Spleen (tissue), 11 donors: ENCODE measurements around the gene KCNG2. TPM values are rescaled to one million over a fixed set of nuclear protein-coding genes. Genes with fewer than 3 reads are reported as not detected.
A peak's percentile ranks its signal among the peaks of the same experiment; 100 is the strongest.

Source experiments
- DNase-seq: peaks from one replicate; pipeline ENCODE4 v3.0.0-alpha.2; 2020
- H3K27ac ChIP-seq, 8 donors: fragments of 200-600 bp; sonication (generic) in 7 of 8; 1 replicate in 4 of 8; 2 replicates in 4 of 8; pipeline versions ENCODE4 v1.5.0 to v1.8.0; 2016 to 2021; ENCODE audit warnings: inconsistent platforms in 4 of 8, mild to moderate bottlenecking in 4 of 8, moderate library complexity in 1 of 8
- H3K27me3 ChIP-seq, 7 donors: fragments of 200-600 bp; sonication (generic) in 6 of 7; replicated peaks in 1 of 7; 1 replicate in 4 of 7; 2 replicates in 3 of 7; pipeline versions ENCODE4 v1.5.0 to v1.8.0; 2016 to 2021; ENCODE audit warnings: inconsistent platforms in 3 of 7, mild to moderate bottlenecking in 1 of 7
- H3K36me3 ChIP-seq, 6 donors: fragments of 200-600 bp; sonication (generic) in 5 of 6; 1 replicate in 4 of 6; 2 replicates in 2 of 6; pipeline versions ENCODE4 v1.5.0 to v1.8.0; 2016 to 2021; ENCODE audit warnings: inconsistent platforms in 2 of 6
- H3K4me1 ChIP-seq, 6 donors: fragments of 200-600 bp; sonication (generic) in 5 of 6; 1 replicate in 3 of 6; 2 replicates in 3 of 6; pipeline versions ENCODE4 v1.5.0 to v1.8.0; 2016 to 2021; ENCODE audit warnings: inconsistent platforms in 3 of 6
- H3K4me3 ChIP-seq, 8 donors: fragments of 200-600 bp; sonication (generic) in 7 of 8; 1 replicate in 4 of 8; 2 replicates in 4 of 8; pipeline versions ENCODE4 v1.5.0 to v1.8.0; 2016 to 2021; ENCODE audit warnings: inconsistent platforms in 4 of 8, mild to moderate bottlenecking in 4 of 8, moderate library complexity in 2 of 8
- H3K9me3 ChIP-seq, 8 donors: fragments of 200-600 bp; sonication (generic) in 7 of 8; 1 replicate in 4 of 8; 2 replicates in 4 of 8; pipeline versions ENCODE4 v1.5.0 to v1.8.0; 2016 to 2021; ENCODE audit warnings: inconsistent platforms in 4 of 8
- POLR2A ChIP-seq, 3 donors: fragments of 450-650 bp; IDR thresholded peaks; one replicate each; pipeline ENCODE4 v1.5.1; 2017; ENCODE audit warnings: antibody characterized with exemption in 3 of 3, mild to moderate bottlenecking in 1 of 3
- POLR2AphosphoS5 ChIP-seq, 3 donors: sonication (generic); formaldehyde crosslinking; IDR thresholded peaks; one replicate each; pipeline ENCODE4 v1.5.1; 2017; ENCODE audit warnings: antibody characterized with exemption in 3 of 3
- WGBS, 5 donors: extraction: QIAGEN DNeasy Blood & Tissue Kit in 3 of 5; methylation state at CpG; one replicate each; pipeline versions ENCODE4 v1.1.5 to v1.1.7; 2013 to 2018; 5-methylcytosine and 5-hydroxymethylcytosine counted together
- intact Hi-C: fragments of 100-400 bp; cut with DNase I; formaldehyde crosslinking; loops from one replicate; pipeline ENCODE4 v1.15.0; 2023; ENCODE audit warnings: low total_unique reads
- polyA plus RNA-seq, 3 donors: library from polyadenylated mRNA; stranded (reverse); fragments of 200-250 nt; gene quantifications; one replicate each; pipeline ENCODE4 v1.2.1, GENCODE V29; 2013
- total RNA-seq, 7 donors: library from RNA; depleted of rRNA in 3 of 7; stranded (reverse); fragments of >200 nt in 3 of 7; fragmentation: NEBNext Ultra II Directional in 4 of 7; extraction: Animal tissue kit (Norgen Biotek cat#: 25700) in 4 of 7; gene quantifications; one replicate each; pipeline versions ENCODE4 v1.1.0 to v1.2.1, GENCODE V29; 2016 to 2021
- TF ChIP-seq, protein P1 (sequence below), 11 experiments: fragments of 200-600 bp in 7 of 11; fragments of 450-650 bp in 4 of 11; sonication (generic) in 4 of 11; IDR thresholded peaks in 8 of 11; conservative IDR thresholded peaks in 3 of 11; 1 replicate in 7 of 11; 2 replicates in 4 of 11; pipeline versions ENCODE4 v1.4.0 to v1.8.0; 2016 to 2021; ENCODE audit warnings: antibody characterized with exemption in 11 of 11, inconsistent platforms in 4 of 11, mild to moderate bottlenecking in 1 of 11
- donor health status: healthy with polysubstance abuse.
- donor health status: DM: no; HTN: no; CAD: no; lungs with moderate emphysema.
- donor health status: DM: no; HTN: no; CAD: no.
- donor health status: Bipolar disorder and iron deficiency.
- donor health status: healthy.
- donor health status: DM: no; HTN: no; CAD: no.
- donor health status: DM: yes; HTN: yes; CAD: no.

The KCNG2 gene
- total and polyA plus RNA-seq, 10 donors: 0.15 to 3.2 (median 0.38) TPM; not detected in 1

DNA sequence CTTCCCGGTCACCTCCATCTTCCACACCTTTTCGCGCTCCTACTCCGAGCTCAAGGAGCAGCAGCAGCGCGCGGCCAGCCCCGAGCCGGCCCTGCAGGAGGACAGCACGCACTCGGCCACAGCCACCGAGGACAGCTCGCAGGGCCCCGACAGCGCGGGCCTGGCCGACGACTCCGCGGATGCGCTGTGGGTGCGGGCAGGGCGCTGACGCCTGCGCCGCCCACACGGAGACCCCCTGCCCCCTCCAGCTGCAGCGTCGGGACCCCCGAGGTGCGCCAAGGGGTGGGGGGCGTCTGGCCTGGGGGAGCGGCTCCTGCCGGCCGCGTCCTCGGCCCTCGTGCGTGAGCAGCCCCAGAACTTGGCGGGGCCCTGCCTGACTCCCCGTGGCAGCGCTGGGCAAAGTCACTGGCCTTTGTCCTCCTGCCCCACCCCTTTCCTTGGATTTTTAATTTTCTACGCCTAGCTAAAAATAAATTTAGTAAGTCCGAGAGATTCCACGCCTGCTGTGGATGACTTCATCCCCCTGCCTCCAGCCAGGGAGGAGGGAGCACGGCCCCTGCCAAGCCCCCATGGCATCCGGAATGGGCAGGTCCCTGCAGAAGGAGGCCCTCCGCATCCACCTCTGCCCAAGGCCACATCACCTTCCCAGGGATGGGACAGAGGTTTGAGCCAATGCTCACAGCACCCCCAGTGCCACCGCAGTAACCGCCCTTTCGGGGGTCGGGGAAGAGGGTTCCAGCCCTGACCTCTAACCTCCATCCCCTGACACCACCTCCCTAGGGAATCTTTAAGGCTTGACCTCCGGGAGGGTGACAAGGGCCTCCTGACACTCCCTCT is 102.1 kb downstream of the KCNG2 start:
- WGBS, 5 donors: 75 to 92% (median 86%) methylated on average over 33 to 53 of the region's 53 CpGs
- DNase-seq: no peak

DNA sequence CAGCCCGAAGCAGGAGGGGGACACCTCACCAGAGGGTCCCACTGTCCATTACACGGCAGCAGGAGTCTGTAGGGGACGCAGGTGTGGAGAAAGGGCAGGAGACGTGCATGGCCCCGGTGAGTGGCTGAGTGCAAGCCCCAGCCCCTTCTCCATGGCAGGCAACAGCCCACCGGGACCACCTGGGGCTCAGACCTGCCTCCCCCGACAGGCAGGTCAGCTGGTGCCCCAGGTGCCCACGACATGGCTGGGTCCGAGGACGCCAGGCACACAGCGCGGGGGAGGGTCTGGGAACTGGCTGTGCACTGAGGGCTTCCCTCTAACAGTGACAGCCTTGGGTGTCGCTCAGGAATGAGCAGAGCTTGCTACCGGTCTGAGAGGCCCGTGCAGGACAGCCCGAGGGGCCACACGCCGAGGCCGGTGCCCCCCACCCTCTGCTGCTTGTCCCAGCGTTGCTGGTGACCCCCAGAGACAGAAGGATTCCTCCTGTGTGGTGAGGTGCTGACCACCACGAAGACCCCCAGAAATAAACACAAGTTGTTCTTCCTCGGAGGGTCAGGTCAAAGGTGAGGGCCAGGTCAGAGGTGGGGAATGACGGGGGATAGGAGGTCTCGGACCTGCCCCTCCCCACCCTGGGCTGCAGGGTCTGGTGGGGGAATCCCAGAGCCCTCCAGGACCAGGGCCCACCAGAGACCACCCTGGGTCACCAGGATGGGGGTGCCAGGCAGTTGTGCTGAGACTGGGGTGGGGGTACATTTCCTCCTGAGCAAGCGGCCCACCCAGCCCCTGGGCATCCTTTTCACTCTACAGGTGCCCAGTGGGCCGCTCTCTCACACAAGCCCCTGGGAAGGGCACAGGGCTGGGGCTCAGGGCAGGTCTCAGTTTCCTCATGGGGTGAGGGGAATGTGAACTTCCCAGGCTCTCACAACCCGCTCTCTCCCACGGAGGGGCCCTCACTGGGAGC is 103.2 kb downstream of the KCNG2 start:
- Histone ChIP-seq H3K4me3 (no peak overlapping the region), H3K9me3 (peaks cover 3 to 85% (median 44%) of the 10 kb centered on the region in 8 donors), H3K27ac (no peak overlapping the region), H3K27me3 (no peaks in the 10 kb centered on the region), H3K36me3 (peaks cover 0 to 61% (median 23%) of the 10 kb centered on the region in 6 donors), H3K4me1 (peaks cover 0 to 2% (median 0%) of the 10 kb centered on the region in 6 donors)
- TF ChIP-seq POLR2AphosphoS5 (IDR thresholded peaks at IDR 0.05): peak in 1 of 3 donors; percentile 49
- TF ChIP-seq POLR2A (IDR thresholded peaks at IDR 0.05): no peak
- intact Hi-C loops: no loop called here
- DNase-seq: peak; percentile 61
- 93 to 96% (median 95%) methylated on average over 20 to 28 of the region's 28 CpGs for WGBS, 5 donors

More for the DNA sequence above, 102.1 kb downstream of the KCNG2 start:
- no peak overlapping the region for H3K4me3 ChIP-seq
- no peak for TF ChIP-seq POLR2A (IDR thresholded peaks at IDR 0.05)
- peak; percentile 1 to 7 (median 6) for TF ChIP-seq POLR2AphosphoS5 (IDR thresholded peaks at IDR 0.05)
- TF ChIP-seq, protein P1, sequence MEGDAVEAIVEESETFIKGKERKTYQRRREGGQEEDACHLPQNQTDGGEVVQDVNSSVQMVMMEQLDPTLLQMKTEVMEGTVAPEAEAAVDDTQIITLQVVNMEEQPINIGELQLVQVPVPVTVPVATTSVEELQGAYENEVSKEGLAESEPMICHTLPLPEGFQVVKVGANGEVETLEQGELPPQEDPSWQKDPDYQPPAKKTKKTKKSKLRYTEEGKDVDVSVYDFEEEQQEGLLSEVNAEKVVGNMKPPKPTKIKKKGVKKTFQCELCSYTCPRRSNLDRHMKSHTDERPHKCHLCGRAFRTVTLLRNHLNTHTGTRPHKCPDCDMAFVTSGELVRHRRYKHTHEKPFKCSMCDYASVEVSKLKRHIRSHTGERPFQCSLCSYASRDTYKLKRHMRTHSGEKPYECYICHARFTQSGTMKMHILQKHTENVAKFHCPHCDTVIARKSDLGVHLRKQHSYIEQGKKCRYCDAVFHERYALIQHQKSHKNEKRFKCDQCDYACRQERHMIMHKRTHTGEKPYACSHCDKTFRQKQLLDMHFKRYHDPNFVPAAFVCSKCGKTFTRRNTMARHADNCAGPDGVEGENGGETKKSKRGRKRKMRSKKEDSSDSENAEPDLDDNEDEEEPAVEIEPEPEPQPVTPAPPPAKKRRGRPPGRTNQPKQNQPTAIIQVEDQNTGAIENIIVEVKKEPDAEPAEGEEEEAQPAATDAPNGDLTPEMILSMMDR (IDR thresholded peaks at IDR 0.05 in 8 of 11, conservative IDR thresholded peaks at IDR 0.05 in 3 of 11): no peak
- intact Hi-C loops: no loop called here
- peaks cover 0 to 51% (median 23%) of the 10 kb centered on the region in 6 donors for H3K36me3 ChIP-seq
- H3K9me3 ChIP-seq: peaks cover 3 to 96% (median 55%) of the 10 kb centered on the region in 8 donors
- H3K27ac ChIP-seq: no peak overlapping the region
- H3K27me3 ChIP-seq: no peaks in the 10 kb centered on the region
- H3K4me1 ChIP-seq: no peaks in the 10 kb centered on the region

DNA sequence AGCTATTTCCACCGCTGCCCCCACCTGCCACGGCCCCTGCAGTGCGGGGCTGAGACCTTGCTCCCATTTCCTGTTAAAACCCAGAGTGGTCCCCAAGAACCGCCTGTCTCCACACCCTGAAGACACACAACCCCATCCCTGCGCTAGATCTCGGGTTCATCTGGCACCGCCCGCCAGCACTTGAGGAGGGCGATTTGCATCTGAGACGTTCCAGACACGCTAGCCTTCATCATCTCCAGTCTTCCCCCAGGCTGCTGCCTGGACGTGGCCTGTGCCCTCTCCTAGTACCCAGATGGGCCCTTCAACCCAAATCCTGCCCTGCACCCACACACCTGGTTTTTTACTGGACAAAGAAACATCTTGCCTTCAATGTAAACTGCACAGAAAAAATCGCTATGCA is 103.9 kb downstream of the KCNG2 start:
- no peak overlapping the region for H3K27ac ChIP-seq
- peaks cover 0 to 2% (median 0%) of the 10 kb centered on the region in 6 donors for H3K4me1 ChIP-seq
- TF ChIP-seq POLR2A (IDR thresholded peaks at IDR 0.05) (no peak), POLR2AphosphoS5 (IDR thresholded peaks at IDR 0.05) (no peak)
- TF ChIP-seq, protein P1 (IDR thresholded peaks at IDR 0.05 in 8 of 11, conservative IDR thresholded peaks at IDR 0.05 in 3 of 11): no peak
- H3K4me3 ChIP-seq: no peak overlapping the region
- DNase-seq: peak; percentile 53
- no peaks in the 10 kb centered on the region for H3K27me3 ChIP-seq
- intact Hi-C loops: no loop called here
- H3K9me3 ChIP-seq: peaks cover 3 to 78% (median 37%) of the 10 kb centered on the region in 8 donors
- WGBS, 5 donors: 87 to 96% (median 94%) methylated on average over 13 of the region's 13 CpGs
- peaks cover 0 to 63% (median 23%) of the 10 kb centered on the region in 6 donors for H3K36me3 ChIP-seq

DNA sequence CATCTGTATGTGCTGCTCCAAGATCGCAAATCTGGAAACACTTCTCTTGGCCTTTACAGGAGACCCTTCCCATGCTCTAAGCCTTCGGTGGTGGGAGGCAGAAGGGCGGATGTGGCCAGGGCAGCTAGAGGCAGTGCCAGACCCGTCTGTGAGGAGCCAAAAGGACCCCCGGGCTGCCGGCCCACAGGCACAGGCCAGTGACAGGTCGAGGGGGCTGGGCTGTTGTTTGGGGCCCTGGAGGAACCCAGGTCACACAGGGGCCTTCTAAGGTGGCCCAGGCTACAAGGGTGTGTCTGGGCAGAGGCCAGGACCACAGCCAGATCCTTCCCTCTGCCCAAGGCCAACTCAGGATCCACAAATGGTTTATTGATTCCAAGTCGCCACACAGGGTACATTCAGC is 104.3 kb downstream of the KCNG2 start:
- peaks cover 0 to 2% (median 0%) of the 10 kb centered on the region in 6 donors for H3K4me1 ChIP-seq
- intact Hi-C loops: no loop called here
- H3K36me3 ChIP-seq: peaks cover 0 to 67% (median 23%) of the 10 kb centered on the region in 6 donors
- H3K27me3 ChIP-seq: no peaks in the 10 kb centered on the region
- no peak overlapping the region for H3K27ac ChIP-seq
- peaks cover 0 to 74% (median 32%) of the 10 kb centered on the region in 8 donors for H3K9me3 ChIP-seq
- peak; percentile 55 for DNase-seq
- WGBS, 5 donors: 86 to 96% (median 94%) methylated on average over 7 to 8 of the region's 8 CpGs
- TF ChIP-seq POLR2AphosphoS5 (IDR thresholded peaks at IDR 0.05): no peak
- no peak for TF ChIP-seq POLR2A (IDR thresholded peaks at IDR 0.05)
- TF ChIP-seq, protein P1 (IDR thresholded peaks at IDR 0.05 in 8 of 11, conservative IDR thresholded peaks at IDR 0.05 in 3 of 11): no peak
- H3K4me3 ChIP-seq: no peak overlapping the region
